Body of pancreas (tissue), 4 donors: ENCODE measurements around the gene RETREG1. TPM values are rescaled to one million over a fixed set of nuclear protein-coding genes. Genes with fewer than 3 reads are reported as not detected.

Experiments used
- ATAC-seq: fragments of 150-250 bp; one replicate; pipeline ENCODE4 v1.9.1; 2016
- DNase-seq, 4 donors: peaks; one replicate each; pipeline ENCODE4 v3.0.0-alpha.2; 2019
- H3K27ac ChIP-seq, 4 donors: fragments of 200-600 bp; sonication (generic); 1 replicate in 3 of 4; 2 replicates in 1 of 4; pipeline versions ENCODE4 v1.5.1 to v1.6.1; 2016 to 2019; ENCODE audit warnings: mild to moderate bottlenecking in 1 of 4, mixed read lengths in 1 of 4, moderate library complexity in 1 of 4
- H3K27me3 ChIP-seq, 2 donors: fragments of 200-600 bp; sonication (generic); one replicate each; pipeline ENCODE4 v1.6.0; 2016; ENCODE audit warnings: mild to moderate bottlenecking in 1 of 2
- H3K36me3 ChIP-seq, 2 donors: fragments of 200-600 bp; sonication (generic); replicated peaks in 1 of 2; 2 replicates each; pipeline ENCODE4 v1.5.1; 2016; ENCODE audit warnings: low read depth in 2 of 2; ENCODE audit not compliant: insufficient read depth in 1 of 2
- H3K4me1 ChIP-seq: fragments of 200-600 bp; sonication (generic); one replicate; pipeline ENCODE4 v1.6.0; 2016
- H3K4me3 ChIP-seq, 2 donors: fragments of 200-600 bp; sonication (generic); 1 replicate in 1 of 2; 2 replicates in 1 of 2; pipeline ENCODE4 v1.5.1; 2016 to 2019
- H3K9me3 ChIP-seq, 3 donors: fragments of 200-600 bp; sonication (generic); 1 replicate in 2 of 3; 2 replicates in 1 of 3; pipeline ENCODE4 v1.5.1; 2016
- CTCF ChIP-seq, 7 experiments: fragments of 450-650 bp in 4 of 7; fragments of 200-600 bp in 3 of 7; sonication (generic) in 3 of 7; IDR thresholded peaks; one replicate each; pipeline ENCODE4 v1.5.1; 2016 to 2019; ENCODE audit warnings: antibody characterized with exemption in 7 of 7
- POLR2A ChIP-seq, 3 donors: fragments of 450-650 bp; IDR thresholded peaks; one replicate each; pipeline ENCODE4 v1.6.1; 2016; ENCODE audit warnings: antibody characterized with exemption in 3 of 3, mild to moderate bottlenecking in 2 of 3
- WGBS, 2 donors: methylation state at CpG; one replicate each; pipeline ENCODE4 v1.1.5; 2017; 5-methylcytosine and 5-hydroxymethylcytosine counted together
- intact Hi-C: fragments of 100-400 bp; cut with DNase I; formaldehyde crosslinking; loops from one replicate; pipeline ENCODE4 v1.15.1; 2023
- total RNA-seq, 2 donors: library from RNA; depleted of rRNA; stranded (reverse); fragments of >200 nt; gene quantifications; one replicate each; pipeline ENCODE4 v1.1.0, GENCODE V29; 2016

Gene RETREG1
- total RNA-seq, 2 donors from 2014 or later = 11.9 to 16.8 TPM

- Histone ChIP-seq H3K4me1 (peaks cover 2% of the 10 kb centered on the region), H3K36me3 (no peaks in the 10 kb centered on the region), H3K9me3 (no peaks in the 10 kb centered on the region), H3K27ac (no peak overlapping the region), H3K4me3 (no peak overlapping the region), H3K27me3 (no peaks in the 10 kb centered on the region)
- intact Hi-C loops = no loop called here
- WGBS, 2 donors = 83 to 90% methylated on average over 4 of the region's 4 CpGs
- TF ChIP-seq CTCF (IDR thresholded peaks at IDR 0.05) (no peak), POLR2A (IDR thresholded peaks at IDR 0.05) (no peak)
- no peak for DNase-seq
- ATAC-seq = no peak
Observed at GRCh38 chr5:16557477-16557876, 59.3 kb downstream of the RETREG1 start.

GRCh38 chr5:16554110-16554509, 62.7 kb downstream of the RETREG1 start:
- no peak for TF ChIP-seq POLR2A (IDR thresholded peaks at IDR 0.05)
- no peak for TF ChIP-seq CTCF (IDR thresholded peaks at IDR 0.05)
- WGBS, 2 donors = 41 to 51% methylated on average over 7 to 8 of the region's 8 CpGs

GRCh38 chr5:16552666-16553343, 64.0 kb downstream of the RETREG1 start:
- Histone ChIP-seq H3K9me3 (no peaks in the 10 kb centered on the region), H3K4me1 (peaks cover 19% of the 10 kb centered on the region), H3K4me3 (no peak overlapping the region), H3K36me3 (no peaks in the 10 kb centered on the region), H3K27ac (no peak overlapping the region), H3K27me3 (no peaks in the 10 kb centered on the region)
- WGBS, 2 donors = 25 to 34% methylated on average over 7 of the region's 7 CpGs
- TF ChIP-seq POLR2A (IDR thresholded peaks at IDR 0.05) = no peak
- peak; percentile 69 to 86 (median 84) for TF ChIP-seq CTCF (IDR thresholded peaks at IDR 0.05)
- ATAC-seq = peak; percentile 90
- intact Hi-C loops = loop anchor here (5.0 kb wide), 1 partner anchor 56 kb away; no protein-coding TSS in a partner anchor
- peak; percentile 89 to 93 (median 89) for DNase-seq

More at GRCh38 chr5:16554110-16554509, 62.7 kb downstream of the RETREG1 start:
- ATAC-seq = peak; percentile 30
- peak; percentile 32 to 47 (median 38) for DNase-seq
- Histone ChIP-seq H3K4me1 (peaks cover 8% of the 10 kb centered on the region), H3K27ac (no peak overlapping the region), H3K36me3 (no peaks in the 10 kb centered on the region), H3K4me3 (no peak overlapping the region), H3K9me3 (no peaks in the 10 kb centered on the region), H3K27me3 (no peaks in the 10 kb centered on the region)
- intact Hi-C loops = loop anchor here (5.0 kb wide), 1 partner anchor 57 kb away; no protein-coding TSS in a partner anchor

GRCh38 chr5:16551628-16552027, 65.2 kb downstream of the RETREG1 start:
- ATAC-seq = no peak
- H3K36me3 ChIP-seq = no peaks in the 10 kb centered on the region
- no peak overlapping the region for H3K4me3 ChIP-seq
- DNase-seq = no peak
- no peak overlapping the region for H3K27ac ChIP-seq
- H3K4me1 ChIP-seq = peaks cover 30% of the 10 kb centered on the region
- TF ChIP-seq POLR2A (IDR thresholded peaks at IDR 0.05) (no peak), CTCF (IDR thresholded peaks at IDR 0.05) (no peak)
- intact Hi-C loops = loop anchor here (5.0 kb wide), 1 partner anchor 54 kb away; no protein-coding TSS in a partner anchor
- H3K9me3 ChIP-seq = no peaks in the 10 kb centered on the region
- WGBS, 2 donors = 82 to 87% methylated on average over 2 of the region's 2 CpGs
- H3K27me3 ChIP-seq = no peaks in the 10 kb centered on the region
